HG02884 (cell line): ENCODE measurements around the gene MYL12A.
A peak's percentile ranks its signal among the peaks of the same experiment; 100 is the strongest.

Source experiments
- ATAC-seq: cut with Tn5 transposase; IDR thresholded peaks from one replicate; pipeline ENCODE4 v1.9.1; 2021; ENCODE audit warnings: mild to moderate bottlenecking, moderate library complexity; ENCODE audit not compliant: unreplicated experiment

Gene MYL12A

DNA sequence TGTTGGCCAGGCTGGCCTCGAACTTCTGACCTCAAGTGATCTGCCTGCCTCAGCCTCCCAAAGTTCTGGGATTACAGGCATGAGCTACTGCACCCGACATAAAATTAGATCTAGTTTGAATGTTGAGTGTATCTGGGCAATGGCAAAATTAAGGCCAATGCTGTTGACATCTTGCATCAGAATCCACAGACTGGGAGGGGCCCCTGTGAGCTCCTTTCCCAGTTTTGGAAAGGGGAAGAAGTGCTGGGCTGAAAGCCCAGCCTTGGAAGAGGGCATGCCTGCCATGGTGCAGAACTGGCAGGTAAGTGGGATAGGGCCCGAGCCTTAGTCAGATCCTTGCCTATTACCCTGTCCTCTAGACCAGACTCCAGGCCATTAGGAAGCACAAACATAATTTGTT lies 23.4 kb upstream of the MYL12A start:
- no peak for ATAC-seq

DNA sequence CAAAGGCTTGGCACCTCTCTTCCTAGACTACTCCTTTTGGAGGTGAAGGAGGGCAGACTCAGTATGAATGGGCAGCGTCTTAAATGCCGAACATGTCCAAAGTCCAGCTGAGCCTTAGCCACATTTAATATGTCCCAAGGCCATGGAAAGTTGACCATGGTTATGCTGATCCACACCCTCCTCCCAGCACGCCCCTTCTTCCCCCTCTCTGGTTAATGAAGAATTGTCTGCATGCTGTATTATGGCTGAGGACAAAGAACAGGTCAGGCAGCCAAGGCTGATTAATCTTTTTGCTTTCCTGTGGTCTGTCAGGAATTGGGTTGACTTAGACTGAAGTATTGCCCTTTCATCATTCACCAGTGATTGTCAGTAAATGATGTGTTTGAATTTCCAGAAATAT lies 22.0 kb upstream of the MYL12A start:
- ATAC-seq = no peak

DNA sequence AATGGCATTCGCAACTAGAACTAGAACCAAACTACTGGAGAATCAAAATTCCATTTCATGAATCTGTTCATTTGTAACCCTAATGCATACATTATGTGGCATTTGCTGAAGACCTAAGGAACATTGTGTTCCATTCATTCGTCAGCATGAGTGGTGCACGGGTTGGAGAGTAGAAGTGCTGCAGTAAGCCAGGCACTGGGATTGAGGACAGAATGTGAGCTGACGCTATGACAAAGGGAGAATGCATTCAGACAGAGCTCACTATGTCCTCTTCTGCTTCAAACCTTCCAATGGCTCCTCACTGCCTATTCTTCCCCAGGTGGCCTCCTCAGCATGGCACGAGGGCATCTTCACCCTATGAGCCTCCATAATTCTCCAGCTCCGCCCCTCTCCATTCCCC lies 21.6 kb upstream of the MYL12A start:
- no peak for ATAC-seq

DNA sequence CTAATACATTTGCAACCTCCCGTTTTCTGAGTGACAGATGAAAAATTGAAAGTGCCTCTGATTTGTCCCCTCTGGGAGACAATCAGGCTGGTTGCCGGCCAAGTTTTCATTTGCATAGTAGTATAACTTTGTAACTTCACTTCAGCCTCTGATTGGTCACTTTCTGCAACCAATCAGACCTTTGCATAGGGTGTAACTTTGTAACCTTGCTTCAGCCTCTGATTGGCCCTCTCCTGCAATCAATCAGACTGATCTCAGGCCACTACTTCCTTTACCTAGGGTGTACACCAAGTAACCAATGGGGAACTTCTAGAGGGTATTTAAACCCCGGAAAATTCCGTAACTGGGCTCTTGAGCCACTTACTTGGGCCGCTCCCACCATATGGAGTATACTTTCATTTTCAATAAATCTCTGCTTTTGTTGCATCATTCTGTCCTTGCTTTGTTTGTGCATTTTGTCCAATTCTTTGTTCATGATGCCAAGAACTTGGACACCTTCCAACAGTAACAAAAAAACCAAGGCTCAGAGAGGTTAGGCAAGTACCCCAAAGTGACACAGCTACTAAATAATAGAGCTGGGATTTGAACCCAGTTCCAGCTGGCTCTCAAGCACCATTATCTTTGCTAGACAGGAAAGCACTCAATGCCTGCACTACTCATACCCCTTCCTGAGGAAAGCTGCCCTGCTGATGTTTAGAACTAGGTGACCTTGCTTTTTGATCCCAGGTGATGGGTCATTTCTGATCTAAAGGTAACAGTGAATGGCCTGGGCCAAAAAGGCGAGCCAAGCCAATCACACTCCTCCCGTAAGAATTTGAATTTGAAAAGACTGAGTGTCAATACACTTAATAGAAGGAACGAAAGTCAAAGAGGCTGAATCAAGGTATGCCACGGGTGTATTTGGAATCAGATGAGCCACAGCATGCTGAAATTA lies 16.9 kb upstream of the MYL12A start:
- ATAC-seq = no peak

DNA sequence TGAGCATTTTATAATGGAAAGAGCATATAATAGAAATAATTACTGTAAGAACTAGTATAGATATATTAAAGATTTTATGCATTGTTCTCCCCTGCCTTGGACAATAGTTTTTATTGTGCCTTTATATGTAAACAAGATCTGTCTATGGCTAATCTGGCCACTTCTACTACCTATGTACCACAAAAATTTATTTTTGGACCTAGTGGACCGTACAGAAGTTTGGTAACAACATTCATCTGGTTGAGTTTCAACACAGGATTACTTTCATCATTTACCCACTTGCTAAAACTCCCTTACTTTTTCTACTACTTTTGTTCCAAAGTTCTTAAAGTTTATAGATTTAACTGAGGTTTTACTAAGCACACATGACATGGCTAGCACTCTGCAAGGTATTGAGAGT lies 14.6 kb upstream of the MYL12A start:
- no peak for ATAC-seq

DNA sequence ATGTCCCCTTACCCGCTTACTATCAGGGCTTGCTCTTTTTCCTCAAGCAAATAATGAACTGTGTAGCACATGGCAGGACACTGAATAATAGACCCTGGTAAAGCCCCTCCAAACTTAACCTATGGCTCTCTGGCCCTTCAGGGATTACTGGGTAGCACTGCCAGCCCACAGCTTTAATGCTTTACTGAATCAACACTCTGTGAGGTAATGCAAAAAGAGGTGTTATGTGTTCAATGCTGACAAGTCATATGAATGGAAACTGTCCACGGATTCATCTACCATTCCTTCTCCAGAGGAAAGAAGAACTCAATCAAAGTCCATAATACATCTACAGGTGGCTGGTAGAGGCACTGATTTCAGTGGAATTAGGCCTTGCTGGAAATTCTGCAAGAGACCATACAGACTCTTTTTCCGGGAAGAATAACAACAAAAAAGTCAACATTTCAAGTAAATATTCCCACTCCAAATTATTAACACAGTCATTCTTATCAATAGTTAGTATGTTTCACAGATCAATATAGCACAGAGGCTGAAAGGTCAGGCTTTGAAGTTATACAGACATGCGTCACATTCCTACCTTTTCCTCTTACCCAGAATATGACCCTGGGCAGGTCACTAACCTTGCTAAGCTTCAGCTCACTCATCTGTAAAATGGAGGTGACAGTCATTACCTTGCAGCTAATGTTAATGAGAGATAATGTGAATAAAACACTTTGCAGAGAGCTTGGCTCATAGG lies 14.0 kb upstream of the MYL12A start:
- ATAC-seq = no peak

DNA sequence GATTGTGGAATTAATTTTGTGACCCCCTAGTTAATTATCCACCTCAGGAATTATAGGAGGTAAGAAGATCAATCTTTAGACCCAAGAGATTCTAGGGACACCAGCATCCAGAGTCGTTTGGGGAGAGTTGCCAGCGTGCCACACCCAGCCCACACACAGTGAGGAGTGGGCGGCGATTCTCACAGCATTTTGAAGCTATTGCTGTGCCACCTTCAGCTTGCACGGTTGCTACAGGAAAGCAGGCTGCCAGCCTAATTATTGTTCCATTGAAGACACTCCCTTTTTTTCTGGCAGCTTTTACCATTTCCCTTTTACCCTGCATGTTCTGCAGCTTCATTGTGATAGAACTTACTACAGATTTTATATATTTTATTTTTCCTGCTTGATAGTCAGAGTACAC lies 13.1 kb upstream of the MYL12A start:
- ATAC-seq = no peak

DNA sequence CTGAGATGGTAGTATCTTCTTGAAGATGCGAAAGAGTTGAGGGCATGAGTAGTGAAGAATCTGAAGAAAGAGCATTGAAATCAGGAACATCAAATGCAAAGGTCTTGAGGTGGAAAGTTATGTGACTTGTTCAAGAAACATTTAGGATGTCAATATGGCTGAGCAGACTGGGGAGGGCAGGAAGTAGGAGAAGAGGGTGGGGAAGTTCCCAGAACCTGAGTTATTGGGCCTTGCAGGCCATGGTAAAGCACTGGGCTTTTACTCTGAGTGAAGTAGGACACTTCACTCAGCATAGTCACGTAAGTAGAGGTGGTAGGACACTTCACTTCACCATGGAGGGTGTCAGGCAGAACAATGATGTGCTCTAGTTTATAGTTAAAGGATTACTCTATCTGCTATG lies 11.8 kb upstream of the MYL12A start:
- no peak for ATAC-seq

DNA sequence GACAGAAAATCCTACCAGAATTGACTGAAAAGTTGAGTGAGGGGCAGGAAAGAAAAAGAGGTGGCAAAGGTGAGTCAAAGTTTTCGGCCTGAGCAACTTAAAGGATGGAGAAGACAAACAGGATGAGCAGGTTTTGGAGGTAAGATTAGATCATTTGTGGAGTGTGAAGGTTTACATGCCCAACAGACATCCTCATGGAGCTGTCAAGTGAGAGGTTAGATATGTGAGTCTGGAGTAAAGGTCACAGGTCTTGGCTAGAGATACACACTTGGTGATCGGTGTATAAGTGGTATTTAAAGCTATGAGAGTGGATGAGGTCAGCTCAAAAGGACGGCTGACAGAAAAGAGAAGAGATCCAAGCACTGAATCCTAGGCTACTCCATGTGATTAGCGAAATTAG lies 11.1 kb upstream of the MYL12A start:
- no peak for ATAC-seq

DNA sequence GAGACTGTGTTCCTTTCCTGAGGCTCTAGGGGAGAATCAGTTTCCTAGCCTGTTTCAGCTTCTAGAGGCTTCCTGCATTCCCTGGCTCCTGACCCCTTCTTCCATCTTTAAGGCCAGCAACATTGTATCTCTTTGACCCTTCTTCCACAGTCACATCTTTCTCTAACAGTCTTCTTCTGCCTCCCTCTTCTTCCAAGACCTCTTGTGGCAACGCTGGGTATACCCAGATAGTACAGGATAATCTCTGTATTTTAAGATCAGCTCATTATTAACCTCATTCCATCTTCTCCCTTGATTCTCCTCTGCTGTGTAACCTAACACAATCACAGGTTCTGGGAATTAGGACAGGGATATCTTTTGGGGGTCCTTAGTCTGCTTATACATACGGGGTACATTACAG lies 8.9 kb upstream of the MYL12A start:
- no peak for ATAC-seq

DNA sequence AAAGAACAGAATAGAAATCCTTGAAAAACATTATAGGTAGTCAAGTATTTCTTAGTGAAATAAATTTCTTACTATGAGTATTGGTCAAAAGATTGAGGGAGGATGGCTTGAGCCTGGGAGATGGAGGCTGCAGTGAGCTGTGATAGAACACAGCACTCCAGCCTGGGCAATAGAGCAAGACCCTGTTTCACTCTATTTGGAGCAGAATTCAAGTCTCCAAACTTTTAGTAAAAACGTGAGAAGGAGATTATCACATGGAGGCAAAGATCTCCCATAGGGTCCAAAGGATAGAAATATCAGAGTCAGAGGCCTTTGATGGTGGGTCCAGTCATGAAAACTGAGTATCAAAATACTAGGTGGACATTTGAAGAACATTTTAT lies 2.4 kb upstream of the MYL12A start:
- ATAC-seq = no peak

DNA sequence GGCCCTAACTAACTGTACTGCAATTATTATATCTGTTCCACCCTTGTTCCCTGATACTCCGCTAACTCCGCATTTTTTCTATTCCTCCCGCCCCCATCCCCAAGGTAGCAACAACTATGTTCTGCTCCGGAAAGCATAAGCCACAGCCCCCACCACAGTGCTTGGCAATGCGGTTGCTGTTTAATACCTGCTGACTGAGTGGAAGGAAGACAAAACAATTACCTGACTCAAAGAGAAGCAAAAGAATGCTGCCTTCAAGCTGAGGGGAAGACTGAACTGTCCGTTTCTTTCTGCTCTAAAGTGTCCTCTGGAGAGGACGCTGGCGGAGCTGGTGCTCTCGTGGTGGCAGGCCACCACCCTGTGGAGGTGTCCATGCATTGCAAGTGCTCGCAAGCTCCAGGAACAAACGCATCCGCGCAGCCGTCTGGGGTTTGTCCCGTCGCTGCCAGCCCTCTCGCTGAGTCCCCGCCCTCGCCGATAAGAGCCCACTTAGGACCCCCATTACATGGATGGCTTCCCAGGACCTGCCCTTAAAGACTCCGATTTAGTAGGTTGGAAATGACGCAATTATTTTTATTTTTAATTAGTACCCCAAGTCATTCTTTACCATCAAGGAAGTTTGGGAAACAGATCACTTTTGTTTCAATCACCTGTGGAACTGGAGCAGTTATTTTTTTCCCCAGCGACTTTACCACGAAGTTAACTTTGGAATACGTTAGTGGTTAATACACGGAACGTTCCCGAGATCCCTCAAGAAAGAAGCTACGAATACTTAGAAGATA lies 1.6 kb upstream of the MYL12A start:
- peak; percentile 42 for ATAC-seq

DNA sequence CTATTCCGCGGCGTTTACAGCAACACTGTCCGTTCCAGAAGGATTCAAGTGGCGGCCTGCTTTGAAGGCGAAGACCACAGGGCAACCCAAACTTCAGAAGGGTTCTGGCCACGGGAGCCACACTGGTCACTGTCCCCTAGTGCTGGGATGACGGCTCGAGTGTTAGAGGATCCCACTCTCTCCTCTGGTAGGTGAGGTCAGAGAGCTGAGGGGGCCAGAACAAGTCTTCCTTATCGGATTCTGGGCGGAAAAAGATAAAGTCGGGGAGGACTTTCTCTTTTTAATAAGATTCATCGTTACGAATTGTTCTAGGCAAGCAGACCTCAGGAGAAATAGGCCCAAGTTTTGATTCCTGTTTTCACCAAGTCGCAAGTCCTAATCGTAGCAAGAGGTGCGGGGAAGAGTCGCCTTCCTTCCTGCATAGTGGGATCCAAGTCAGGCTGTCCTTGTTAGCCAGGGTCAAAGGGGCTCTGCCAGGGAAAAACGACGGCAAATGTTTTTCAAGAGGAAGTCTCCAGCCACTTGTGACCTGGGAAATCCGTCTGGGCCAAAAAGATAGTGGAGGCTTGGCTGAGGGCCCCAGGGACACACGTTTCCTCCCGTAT lies 864 bp upstream of the MYL12A start:
- ATAC-seq = no peak

DNA sequence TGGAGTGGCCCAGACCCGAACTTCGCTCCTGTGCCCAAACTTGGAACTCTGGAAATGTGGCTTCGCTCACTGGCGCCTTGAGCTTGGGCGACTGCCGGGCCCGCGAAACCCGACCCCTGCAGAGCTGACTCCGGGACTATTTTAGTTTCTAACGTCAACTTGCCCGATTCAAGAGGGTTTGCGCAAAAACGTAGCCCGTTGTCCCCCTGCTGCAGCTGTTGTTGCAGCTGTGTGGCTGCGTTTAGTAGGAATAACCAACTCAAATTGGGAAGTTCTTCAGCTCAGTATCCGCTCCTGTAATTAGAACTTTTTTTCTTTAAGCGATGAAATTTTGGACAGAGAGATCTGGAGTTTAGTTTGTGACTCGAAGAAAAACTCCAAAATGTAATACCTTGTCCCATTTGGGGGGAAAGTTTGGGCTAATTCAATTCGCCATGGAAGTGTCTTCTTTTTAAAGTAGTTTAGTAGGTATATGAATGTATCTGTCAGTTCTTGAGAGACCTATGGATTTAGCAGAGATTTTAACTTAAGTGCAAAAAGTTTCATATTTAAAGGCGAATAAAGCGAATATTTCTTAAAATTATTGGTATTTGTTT lies 559 bp downstream of the MYL12A start:
- peak; percentile 1 for ATAC-seq

DNA sequence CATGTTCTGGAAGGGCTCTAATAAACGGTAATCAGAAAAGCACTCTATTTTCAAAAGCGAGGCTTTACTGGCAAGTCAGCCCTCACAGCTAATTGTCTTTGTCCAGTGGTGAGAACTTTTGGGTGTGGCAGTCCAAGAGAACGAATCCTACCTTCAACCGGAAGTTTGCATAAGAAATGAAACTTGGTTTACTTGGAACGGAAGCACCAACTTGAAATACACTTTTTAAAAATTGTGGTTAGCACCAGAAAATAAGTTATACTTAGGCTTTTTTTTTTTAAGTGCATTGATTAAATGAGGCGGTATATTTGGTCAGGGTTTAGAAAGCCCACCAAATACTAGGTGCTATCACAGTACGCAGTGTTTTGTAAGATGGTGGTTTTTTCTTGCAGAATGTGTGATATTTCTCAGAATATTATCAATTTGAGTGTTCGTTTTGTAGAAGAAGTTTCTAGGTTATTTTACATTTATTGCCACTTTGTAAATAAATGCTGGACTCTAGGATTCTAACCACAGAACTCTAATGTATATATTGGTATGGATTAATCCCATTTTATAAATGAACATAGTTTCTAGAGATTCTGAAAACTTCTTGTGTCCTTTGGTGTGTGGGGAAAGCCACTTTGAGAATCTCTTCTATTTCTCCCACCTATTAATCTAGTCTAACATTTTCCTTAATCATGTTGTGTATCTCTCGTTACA lies 1.2 kb downstream of the MYL12A start:
- ATAC-seq = no peak

DNA sequence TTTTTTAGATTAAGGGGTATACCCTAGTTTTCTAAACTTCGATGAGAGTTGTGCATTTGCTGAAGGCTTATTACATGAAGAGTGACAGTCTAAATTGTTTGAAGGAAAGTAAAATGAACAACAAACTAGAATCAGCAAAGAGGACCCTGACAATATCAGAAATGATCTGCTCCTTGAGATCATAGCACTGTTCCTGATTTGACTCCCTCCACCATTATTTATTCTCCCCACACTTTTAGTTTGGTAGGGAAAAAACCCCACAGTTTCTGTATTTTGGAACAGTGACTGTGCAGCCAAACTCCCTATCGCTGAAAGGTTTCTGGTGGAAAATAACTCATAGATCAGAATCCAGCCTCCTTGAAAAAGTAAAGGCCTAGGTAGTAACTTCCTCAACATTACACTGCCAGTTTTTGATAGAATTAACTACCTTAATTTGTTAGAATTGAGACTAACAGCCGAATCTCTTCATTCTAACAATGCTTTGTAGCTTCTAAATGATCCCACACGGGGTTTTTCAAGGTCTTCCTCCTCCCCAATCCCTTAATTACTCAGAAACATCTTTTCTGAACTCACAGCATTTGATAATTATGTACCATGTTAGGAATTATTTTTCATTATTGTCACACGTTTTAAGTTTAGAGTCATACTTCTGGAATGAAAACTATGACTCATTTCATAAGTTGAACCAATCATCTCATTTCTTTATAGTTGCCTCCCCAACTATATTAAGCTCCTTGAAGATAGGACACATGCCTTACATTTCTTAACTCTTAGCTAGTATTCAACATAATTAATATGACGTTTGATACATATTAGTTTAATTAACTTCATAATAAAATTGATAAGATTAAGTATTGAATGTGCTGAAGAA lies 2.9 kb downstream of the MYL12A start:
- no peak for ATAC-seq

DNA sequence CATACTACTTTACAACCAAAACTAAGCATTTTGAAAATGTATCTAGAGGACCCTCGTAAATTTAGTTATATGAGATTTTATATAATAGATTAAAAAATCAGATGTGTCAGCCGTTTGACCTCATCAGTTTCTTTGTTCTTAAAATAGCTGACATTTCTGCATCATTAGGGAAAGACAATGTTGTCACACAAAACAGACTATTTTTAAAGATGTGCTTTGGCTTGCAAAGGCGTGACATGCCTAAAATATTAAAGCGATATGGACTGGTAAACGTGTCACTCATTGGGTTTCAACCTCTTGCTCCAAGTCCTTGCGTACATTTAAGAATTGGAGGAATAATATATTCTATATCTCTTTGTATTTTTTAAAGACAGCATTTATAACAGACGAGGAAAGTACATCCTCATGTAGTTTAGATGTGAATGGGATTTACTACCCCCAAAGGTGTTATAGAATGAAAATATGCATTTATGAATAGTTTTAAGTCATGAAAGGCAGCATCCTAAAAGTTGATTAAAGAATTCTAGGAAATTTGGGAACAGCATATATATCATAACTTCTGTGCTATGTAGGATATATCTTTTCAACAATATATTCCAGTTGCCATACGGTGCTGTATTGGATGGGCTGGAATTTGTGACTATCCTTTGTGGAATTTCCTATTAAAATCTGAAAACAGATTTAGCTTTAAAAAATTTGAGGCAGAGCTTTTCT lies 3.8 kb downstream of the MYL12A start:
- no peak for ATAC-seq

DNA sequence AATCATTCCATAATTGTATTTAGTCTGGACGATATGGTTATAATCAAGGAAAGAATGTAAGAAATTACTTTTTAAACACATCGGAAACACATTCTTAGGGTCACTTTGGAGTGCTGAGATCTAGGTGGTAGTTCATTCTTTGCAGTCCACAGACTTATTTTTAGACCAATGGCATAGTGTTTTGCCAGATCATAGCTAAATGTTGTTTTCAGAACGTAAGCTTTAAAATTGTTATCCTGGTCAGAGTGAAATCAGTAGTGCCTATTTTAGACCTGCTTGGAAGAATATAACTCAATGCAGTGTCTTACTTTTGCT lies 4.3 kb downstream of the MYL12A start:
- ATAC-seq = no peak

DNA sequence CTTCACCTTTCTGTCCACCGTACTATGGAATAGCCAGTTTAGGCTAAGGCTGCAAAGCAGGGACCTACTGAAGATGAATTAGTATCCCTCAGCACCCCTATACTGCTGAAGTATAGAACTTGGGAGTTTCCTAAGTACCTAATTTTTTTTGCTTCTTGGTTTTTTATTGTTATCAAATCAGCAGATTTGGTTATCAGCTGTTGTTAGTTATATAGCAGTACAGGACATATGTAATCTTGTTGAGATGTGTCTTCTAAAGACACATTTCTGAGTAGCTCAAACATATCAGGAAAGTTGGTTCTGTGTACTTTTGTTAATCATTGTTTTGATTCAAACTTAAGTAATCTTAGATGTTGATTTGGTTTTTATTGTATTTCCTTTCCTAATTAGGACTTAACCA lies 5.2 kb downstream of the MYL12A start:
- ATAC-seq = no peak
